Liver (tissue), 9 donors: ENCODE results near the gene PPM1E. TPM values are rescaled to one million over a fixed set of nuclear protein-coding genes. Genes with fewer than 3 reads are reported as not detected.

Experiments used
- DNase-seq: peaks from one replicate; pipeline ENCODE4 v3.0.0-alpha.2; 2017; ENCODE audit warnings: low spot score
- H3K27ac ChIP-seq, 2 donors: one replicate each; pipeline ENCODE4 v1.7.0; 2013; ENCODE audit warnings: inconsistent platforms in 2 of 2, low read length in 2 of 2, control low read depth in 1 of 2, low read depth in 1 of 2, mild to moderate bottlenecking in 1 of 2
- H3K27me3 ChIP-seq, 4 donors: one replicate each; pipeline versions ENCODE4 v1.6.1 to v1.7.0; 2013; ENCODE audit warnings: low read length in 3 of 4, inconsistent platforms in 1 of 4, mild to moderate bottlenecking in 1 of 4, moderate library complexity in 1 of 4; ENCODE audit not compliant: control insufficient read depth in 4 of 4, insufficient read depth in 4 of 4
- H3K36me3 ChIP-seq, 4 donors: one replicate each; pipeline versions ENCODE4 v1.6.1 to v1.7.0; 2013; ENCODE audit warnings: low read length in 3 of 4, mild to moderate bottlenecking in 3 of 4, low read depth in 1 of 4, moderate library complexity in 1 of 4; ENCODE audit not compliant: control insufficient read depth in 4 of 4, insufficient read depth in 3 of 4
- H3K4me1 ChIP-seq, 4 donors: one replicate each; pipeline versions ENCODE4 v1.6.1 to v1.7.0; 2013; ENCODE audit warnings: low read length in 3 of 4, mild to moderate bottlenecking in 3 of 4, moderate library complexity in 1 of 4; ENCODE audit not compliant: control insufficient read depth in 4 of 4, insufficient read depth in 4 of 4
- H3K4me3 ChIP-seq, 3 donors: one replicate each; pipeline versions ENCODE4 v1.6.1 to v1.7.0; 2013; ENCODE audit warnings: low read length in 3 of 3, control low read depth in 1 of 3, low read depth in 1 of 3, mild to moderate bottlenecking in 1 of 3
- H3K9ac ChIP-seq, 2 donors: one replicate each; pipeline ENCODE4 v1.7.0; 2013; ENCODE audit warnings: low read length in 2 of 2, mild to moderate bottlenecking in 2 of 2, moderate library complexity in 2 of 2, control low read depth in 1 of 2, low read depth in 1 of 2
- H3K9me3 ChIP-seq, 4 donors: one replicate each; pipeline versions ENCODE4 v1.6.1 to v1.7.0; 2013; ENCODE audit warnings: low read length in 3 of 4; ENCODE audit not compliant: control insufficient read depth in 4 of 4
- CTCF ChIP-seq: fragments of 150-350 bp; IDR thresholded peaks from 2 replicates; pipeline ENCODE4 v1.5.1; 2017; ENCODE audit warnings: improper control_type of control experiment, low read depth, low read length; ENCODE audit not compliant: missing input control
- FOXA1 ChIP-seq: IDR thresholded peaks from 2 replicates; pipeline ENCODE4 v1.6.1; 2016; ENCODE audit warnings: antibody characterized with exemption
- FOXA2 ChIP-seq: IDR thresholded peaks from 2 replicates; pipeline ENCODE4 v1.6.1; 2016; ENCODE audit warnings: antibody characterized with exemption
- GABPA ChIP-seq, 2 donors: IDR thresholded peaks in 1 of 2; conservative IDR thresholded peaks in 1 of 2; 2 replicates each; pipeline ENCODE4 v1.6.1; 2016; ENCODE audit warnings: antibody characterized with exemption in 2 of 2, mild to moderate bottlenecking in 1 of 2, moderate library complexity in 1 of 2
- HNF4A ChIP-seq, 2 donors: conservative IDR thresholded peaks; 2 replicates each; pipeline ENCODE4 v1.6.1; 2016; ENCODE audit warnings: antibody characterized with exemption in 2 of 2, mild to moderate bottlenecking in 2 of 2
- HNF4G ChIP-seq: IDR thresholded peaks from 2 replicates; pipeline ENCODE4 v1.6.1; 2016; ENCODE audit warnings: antibody characterized with exemption
- JUND ChIP-seq, 2 donors: IDR thresholded peaks; 2 replicates each; pipeline ENCODE4 v1.6.1; 2016; ENCODE audit warnings: antibody characterized with exemption in 2 of 2
- NR2F2 ChIP-seq: IDR thresholded peaks from 2 replicates; pipeline ENCODE4 v1.6.1; 2016; ENCODE audit warnings: antibody characterized with exemption
- RAD21 ChIP-seq, 2 donors: IDR thresholded peaks; 2 replicates each; pipeline ENCODE4 v1.6.1; 2016; ENCODE audit warnings: antibody characterized with exemption in 2 of 2, mild to moderate bottlenecking in 2 of 2
- RXRA ChIP-seq, 2 donors: IDR thresholded peaks; 2 replicates each; pipeline ENCODE4 v1.6.1; 2017 to 2018; ENCODE audit warnings: antibody characterized with exemption in 2 of 2, mild to moderate bottlenecking in 1 of 2
- SP1 ChIP-seq: IDR thresholded peaks from 2 replicates; pipeline ENCODE4 v1.6.1; 2018; ENCODE audit warnings: antibody characterized with exemption, mild to moderate bottlenecking
- TAF1 ChIP-seq: conservative IDR thresholded peaks from 2 replicates; pipeline ENCODE4 v1.6.1; 2016; ENCODE audit warnings: antibody characterized with exemption, mild to moderate bottlenecking
- YY1 ChIP-seq: IDR thresholded peaks from 2 replicates; pipeline ENCODE4 v1.6.1; 2016; ENCODE audit warnings: antibody characterized with exemption, mild to moderate bottlenecking
- WGBS: extraction: QIAGEN DNeasy Blood & Tissue Kit; methylation state at CpG from one replicate; pipeline ENCODE4 v1.1.7; 2013; 5-methylcytosine and 5-hydroxymethylcytosine counted together
- polyA plus RNA-seq, 2 donors: library from polyadenylated mRNA; stranded (reverse) in 1 of 2; unstranded in 1 of 2; fragments of 200-250 nt in 1 of 2; fragments of >200 nt in 1 of 2; fragmentation: Nextera tagmentation in 1 of 2; extraction: Ambion mirVana in 1 of 2; gene quantifications; one replicate each; pipeline versions ENCODE4 v1.2.1 to v1.2.3, GENCODE V29; 2013 to 2015
- total RNA-seq, 2 donors: library from RNA; depleted of rRNA; stranded (reverse); fragments of >200 nt; gene quantifications; one replicate each; pipeline ENCODE4 v1.2.3, GENCODE V29; 2014
- TF ChIP-seq, protein P1 (sequence below): IDR thresholded peaks from 2 replicates; pipeline ENCODE4 v1.6.1; 2016; ENCODE audit warnings: antibody characterized with exemption
- donor health status: healthy.
- donor health status: healthy.
- donor health status: healthy.
- donor health status: healthy.
- donor health status: healthy.

PPM1E gene
- total and polyA plus RNA-seq, 4 donors = 0.25 to 0.61 (median 0.50) TPM; not detected in 1

DNA sequence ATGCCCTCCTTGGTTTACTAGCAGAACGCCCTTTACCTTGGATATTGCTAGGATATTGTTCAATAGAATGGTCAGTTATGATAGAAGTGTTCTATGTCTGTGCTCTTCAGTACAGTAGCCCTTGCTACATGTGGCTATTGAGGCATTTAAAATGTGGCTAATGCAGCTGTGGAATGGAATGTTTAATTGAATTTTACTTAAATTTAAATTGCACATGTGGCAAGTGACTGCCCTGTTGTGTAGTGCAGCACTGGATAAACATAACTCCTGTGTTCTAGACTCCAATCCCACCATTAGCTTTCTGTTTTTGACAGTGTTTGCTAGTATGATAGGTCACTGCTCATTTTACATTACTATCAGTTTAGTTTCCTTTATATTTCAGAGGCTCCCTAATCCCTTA lies 33.4 kb upstream of the PPM1E start:
- H3K27me3 ChIP-seq = no peaks in the 10 kb centered on the region
- H3K9me3 ChIP-seq = no peaks in the 10 kb centered on the region
- no peak overlapping the region for H3K4me3 ChIP-seq
- no peak overlapping the region for H3K27ac ChIP-seq
- WGBS = 93% methylated on average over 1 of the region's 1 CpG
- H3K9ac ChIP-seq = no peak overlapping the region
- no peak for DNase-seq
- H3K36me3 ChIP-seq = peaks cover 0 to 4% (median 0%) of the 10 kb centered on the region in 4 donors
- H3K4me1 ChIP-seq = no peaks in the 10 kb centered on the region
- TF ChIP-seq JUND (IDR thresholded peaks at IDR 0.05) = no peak
- no peak for TF ChIP-seq GABPA (IDR thresholded peaks at IDR 0.05 in 1 of 2, conservative IDR thresholded peaks at IDR 0.05 in 1 of 2)
- TF ChIP-seq RAD21 (IDR thresholded peaks at IDR 0.05) = no peak
- TF ChIP-seq NR2F2 = no peak
- no peak for TF ChIP-seq TAF1
- TF ChIP-seq RXRA (IDR thresholded peaks at IDR 0.05) = no peak

GRCh38 chr17:58722696-58723095 lies 33.0 kb upstream of the PPM1E start:
- TF ChIP-seq RXRA (IDR thresholded peaks at IDR 0.05) = no peak
- no peak for TF ChIP-seq FOXA1
- TF ChIP-seq, protein P1, sequence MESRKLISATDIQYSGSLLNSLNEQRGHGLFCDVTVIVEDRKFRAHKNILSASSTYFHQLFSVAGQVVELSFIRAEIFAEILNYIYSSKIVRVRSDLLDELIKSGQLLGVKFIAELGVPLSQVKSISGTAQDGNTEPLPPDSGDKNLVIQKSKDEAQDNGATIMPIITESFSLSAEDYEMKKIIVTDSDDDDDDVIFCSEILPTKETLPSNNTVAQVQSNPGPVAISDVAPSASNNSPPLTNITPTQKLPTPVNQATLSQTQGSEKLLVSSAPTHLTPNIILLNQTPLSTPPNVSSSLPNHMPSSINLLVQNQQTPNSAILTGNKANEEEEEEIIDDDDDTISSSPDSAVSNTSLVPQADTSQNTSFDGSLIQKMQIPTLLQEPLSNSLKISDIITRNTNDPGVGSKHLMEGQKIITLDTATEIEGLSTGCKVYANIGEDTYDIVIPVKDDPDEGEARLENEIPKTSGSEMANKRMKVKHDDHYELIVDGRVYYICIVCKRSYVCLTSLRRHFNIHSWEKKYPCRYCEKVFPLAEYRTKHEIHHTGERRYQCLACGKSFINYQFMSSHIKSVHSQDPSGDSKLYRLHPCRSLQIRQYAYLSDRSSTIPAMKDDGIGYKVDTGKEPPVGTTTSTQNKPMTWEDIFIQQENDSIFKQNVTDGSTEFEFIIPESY = no peak
- TF ChIP-seq HNF4G = no peak
- no peak for TF ChIP-seq YY1
- no peak for TF ChIP-seq TAF1
- TF ChIP-seq FOXA2 = no peak
- TF ChIP-seq RAD21 (IDR thresholded peaks at IDR 0.05) = no peak
- TF ChIP-seq SP1 = no peak
- no peak overlapping the region for H3K4me3 ChIP-seq
- H3K9ac ChIP-seq = no peak overlapping the region
- H3K27ac ChIP-seq = no peak overlapping the region
- no peak for DNase-seq
- no peaks in the 10 kb centered on the region for H3K9me3 ChIP-seq
- H3K27me3 ChIP-seq = no peaks in the 10 kb centered on the region
- WGBS = 97% methylated on average over 2 of the region's 2 CpGs
- peaks cover 0 to 4% (median 0%) of the 10 kb centered on the region in 4 donors for H3K36me3 ChIP-seq
- no peaks in the 10 kb centered on the region for H3K4me1 ChIP-seq

- no peak for DNase-seq
- no peak for TF ChIP-seq HNF4G
- TF ChIP-seq HNF4A (conservative IDR thresholded peaks at IDR 0.05) = no peak
- TF ChIP-seq CTCF = no peak
- Histone ChIP-seq H3K9ac (no peak overlapping the region), H3K27me3 (no peaks in the 10 kb centered on the region), H3K4me1 (no peaks in the 10 kb centered on the region), H3K36me3 (peaks cover 0 to 2% (median 0%) of the 10 kb centered on the region in 4 donors), H3K9me3 (no peaks in the 10 kb centered on the region), H3K4me3 (no peak overlapping the region), H3K27ac (no peak overlapping the region)
- 63% methylated on average over 1 of the region's 1 CpG for WGBS
Observed at GRCh38 chr17:58728798-58729197, 26.9 kb upstream of the PPM1E start.
